Stimulated activated CD4-positive, alpha-beta T cell treated with anti-CD3 and anti-CD28 coated beads, Interleukin-1b, Interleukin-23, amount 100 ng/mL, for 48 hours (primary cell): ENCODE results near the gene PTDSS2.

Source experiments
- DNase-seq: peaks from one replicate; pipeline ENCODE4 v3.0.0-alpha.2; 2020

Gene PTDSS2

GRCh38 chr11:533586-534395, 83.7 kb downstream of the PTDSS2 start:
- DNase-seq = no peak

DNA sequence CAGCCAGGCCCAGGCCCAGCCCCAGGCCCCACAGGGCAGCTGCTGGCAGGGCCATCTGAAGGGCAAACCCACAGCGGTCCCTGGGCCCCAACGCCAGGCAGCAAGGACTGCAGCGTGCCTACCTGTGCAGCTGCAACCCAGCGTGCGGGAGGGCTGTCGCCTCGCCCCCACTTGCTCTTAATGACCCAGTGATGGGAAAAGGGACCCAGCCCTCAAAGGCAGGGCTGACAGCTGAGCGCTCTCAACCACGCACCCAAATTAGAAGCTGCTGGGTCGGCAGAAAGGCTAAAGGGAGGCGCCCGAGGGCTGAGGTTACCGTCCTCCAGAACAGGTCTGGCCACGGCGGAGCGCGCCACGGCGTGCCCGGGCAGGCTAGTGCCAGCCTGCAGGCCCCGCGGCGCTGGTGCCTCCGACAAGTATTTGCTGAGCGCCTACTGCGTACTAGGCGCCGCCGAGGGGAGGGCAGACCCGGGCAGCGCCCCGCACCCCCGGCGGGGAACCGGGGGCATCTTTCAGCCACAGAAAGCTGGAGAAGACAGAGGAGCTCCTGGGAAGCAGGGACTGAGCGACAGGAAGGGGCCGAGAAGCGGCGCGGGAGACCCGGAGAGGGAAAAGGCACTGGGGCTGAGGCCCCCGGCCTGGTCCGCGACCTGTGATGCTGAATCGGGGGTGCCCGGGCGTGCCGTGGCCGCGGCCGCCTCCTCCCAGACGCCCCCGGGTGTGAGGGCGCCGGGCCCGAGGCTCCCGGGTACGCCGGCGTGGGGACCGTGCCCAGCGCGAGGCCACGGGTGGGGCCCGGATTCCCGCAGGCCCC, 84.5 kb downstream of the PTDSS2 start:
- DNase-seq = no peak

DNA sequence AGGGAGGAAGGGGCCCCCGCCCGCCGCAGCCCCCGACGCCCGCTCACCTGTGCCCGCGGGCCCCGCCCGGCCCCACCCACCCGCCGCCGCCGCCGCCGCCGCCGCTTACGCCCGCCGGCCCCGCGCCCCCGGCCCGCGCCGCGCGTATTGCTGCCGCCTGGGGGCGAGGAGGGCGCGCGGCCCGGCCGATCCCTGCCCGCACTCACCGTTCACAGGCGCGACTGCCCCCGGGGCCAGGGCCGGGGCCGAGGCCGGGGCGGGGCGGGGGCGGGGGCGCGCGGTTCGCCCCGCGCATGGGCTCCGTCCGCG, 85.1 kb downstream of the PTDSS2 start:
- DNase-seq = no peak

DNA sequence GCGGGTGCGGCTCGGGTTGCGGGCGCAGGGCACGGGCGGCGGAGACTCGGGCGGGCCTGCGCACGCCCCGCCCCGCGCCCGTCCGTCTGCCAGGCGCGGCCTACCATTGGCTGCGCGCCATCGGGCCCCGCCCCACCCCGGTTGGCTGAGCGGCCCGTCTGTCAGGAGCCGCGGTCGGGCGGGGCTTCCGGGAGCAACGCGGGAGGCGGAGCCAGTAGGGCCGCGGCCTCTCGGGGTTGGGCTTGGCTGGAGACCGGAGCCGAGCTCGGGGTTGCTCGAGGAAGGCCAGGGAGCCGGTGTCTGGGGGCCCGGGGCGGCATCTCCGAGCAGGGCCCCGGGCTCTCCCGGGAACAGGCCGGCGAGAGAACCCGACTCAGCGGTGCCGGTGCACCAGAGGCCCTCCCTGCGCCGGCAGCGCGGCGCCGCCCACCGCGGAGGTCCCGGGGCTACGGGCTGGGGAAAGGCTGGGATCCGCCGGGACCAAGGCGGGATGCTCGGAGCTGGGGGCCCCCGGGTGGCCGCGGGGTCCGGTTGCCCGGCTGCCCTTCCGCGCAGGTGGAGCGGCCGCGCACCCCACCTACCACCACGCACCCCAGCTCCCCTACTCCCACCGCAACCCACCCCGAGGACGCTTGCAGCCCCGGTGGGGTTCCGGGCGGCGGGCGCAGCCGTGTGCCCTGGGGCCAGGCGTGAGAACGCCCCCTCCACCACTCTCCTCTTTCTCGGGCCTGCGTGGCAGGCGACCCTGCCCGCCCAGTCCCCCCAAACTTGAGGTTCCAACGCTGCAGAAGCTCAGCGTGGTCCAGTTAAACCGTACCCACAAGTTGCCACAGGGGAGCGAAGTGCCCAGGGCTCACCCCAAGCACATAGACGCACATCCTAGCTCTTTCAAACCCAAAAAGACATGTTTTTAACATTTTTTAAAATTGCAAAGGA, 85.7 kb downstream of the PTDSS2 start, which contains the start of gene HRAS:
Gene HRAS (minus strand): TSS at position 58 of the 936 bp plus-strand sequence.
- peak; percentile 95 for DNase-seq

GRCh38 chr11:536841-537621, 87.0 kb downstream of the PTDSS2 start, which contains the start of gene LRRC56:
LRRC56 (plus strand) TSS chr11:537527; CDS start chr11:540685, 3,158 bp downstream.
- DNase-seq = peak; percentile 88

GRCh38 chr11:537622-538430, 87.7 kb downstream of the PTDSS2 start:
- no peak for DNase-seq

DNA sequence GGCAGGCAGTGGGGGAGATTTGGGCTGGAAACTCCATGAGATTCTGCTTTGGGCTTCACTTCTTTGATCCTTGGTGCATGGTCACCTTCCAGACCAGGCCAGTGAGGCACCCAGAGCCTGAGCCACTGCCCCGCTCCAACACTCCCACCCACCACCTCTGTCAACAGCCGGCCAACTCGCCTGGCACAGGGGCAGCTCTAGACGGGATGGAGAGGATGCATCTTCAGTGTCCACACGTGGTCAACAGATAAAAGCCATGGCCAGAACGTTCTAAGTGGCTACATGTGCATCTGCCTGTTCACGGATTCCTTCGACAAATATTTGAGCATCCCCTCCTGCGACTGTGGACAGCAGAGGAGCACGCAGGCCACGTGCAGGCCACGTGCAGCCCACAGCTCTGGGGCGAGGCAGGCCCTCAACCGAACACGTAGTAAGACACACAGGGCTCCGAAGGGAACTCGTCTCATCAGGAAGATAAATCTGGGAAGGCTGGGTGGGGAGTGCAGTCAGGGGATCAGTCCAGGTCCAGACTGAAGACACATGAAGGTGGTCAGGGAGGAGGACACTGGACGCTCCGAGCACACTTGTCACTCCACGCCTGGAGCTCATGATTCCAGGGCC, 88.5 kb downstream of the PTDSS2 start:
- DNase-seq = no peak

GRCh38 chr11:539971-540481, 89.9 kb downstream of the PTDSS2 start:
- no peak for DNase-seq
